GM19239 (cell line): ENCODE data around the gene NOS3.

Source experiments
- DNase-seq: peaks from one replicate; pipeline ENCODE4 v3.0.0; 2011; ENCODE audit warnings: low spot score; ENCODE audit not compliant: insufficient read length
- FAIRE-seq: peaks from 2 replicates; lab custom pipeline; 2011; peaks lifted over from hg19 to GRCh38; lab: Jason Lieb, UNC

NOS3 gene

GRCh38 chr7:150962553-150963399 is 28.0 kb upstream of the NOS3 start:
- DNase-seq, result peak; percentile 92
- FAIRE-seq, result no peak

GRCh38 chr7:150963707-150964559 is 26.9 kb upstream of the NOS3 start:
- FAIRE-seq (no peak), DNase-seq (no peak)

DNA sequence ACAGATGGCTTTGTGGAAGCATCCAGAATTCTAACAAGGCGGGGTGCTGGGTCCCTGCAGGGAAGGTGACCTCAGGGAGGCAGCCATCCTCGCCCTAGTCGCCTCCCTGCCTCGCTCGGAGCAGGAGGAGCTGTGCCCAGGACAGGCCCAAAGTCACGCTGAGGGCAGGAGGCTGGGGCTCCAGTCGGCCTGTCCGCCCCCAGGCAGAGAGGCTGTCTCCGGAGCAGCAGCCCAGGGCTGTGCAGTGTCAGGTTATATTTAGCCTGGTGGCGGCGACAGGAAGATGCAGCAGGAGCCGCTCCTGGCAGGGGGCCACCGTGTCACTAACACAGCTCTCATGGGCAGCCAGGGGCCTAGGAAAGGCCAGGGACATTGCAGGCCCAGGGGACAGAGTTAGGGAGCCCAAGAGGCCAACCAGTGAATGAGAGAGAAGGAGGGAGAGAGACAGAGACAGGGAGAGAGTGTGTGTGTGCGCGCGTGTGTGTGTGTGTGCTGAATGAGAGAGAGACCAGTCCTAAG is 26.2 kb upstream of the NOS3 start:
- no peak for DNase-seq
- no peak for FAIRE-seq

DNA sequence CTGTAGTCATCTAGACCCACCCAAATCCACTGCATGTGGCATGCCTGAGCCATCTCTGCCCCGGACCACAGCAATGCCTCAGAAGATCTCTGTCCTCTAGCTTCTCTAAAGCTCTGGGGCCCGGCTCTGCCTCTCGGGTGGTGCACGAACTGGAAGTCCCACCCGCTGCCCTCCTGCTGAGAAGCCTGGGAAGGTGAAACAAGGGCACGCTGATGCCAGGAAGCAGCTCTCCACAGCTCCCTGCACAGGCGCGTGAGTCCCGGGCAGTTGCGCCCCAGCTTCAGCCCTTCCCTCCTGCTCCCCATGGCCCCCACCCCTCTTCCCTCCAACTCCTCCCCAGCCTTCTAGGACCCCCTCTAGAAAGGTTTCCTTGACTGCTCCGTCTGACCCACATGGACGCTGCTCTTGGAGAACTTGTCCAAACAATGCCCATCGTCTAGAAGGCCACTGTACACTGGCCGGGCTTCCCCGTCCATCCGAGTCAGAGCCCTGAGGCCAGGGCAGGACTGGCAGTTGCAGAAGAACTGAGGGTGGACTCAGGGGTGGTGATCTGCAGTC is 25.5 kb upstream of the NOS3 start:
- DNase-seq, result no peak
- no peak for FAIRE-seq

DNA sequence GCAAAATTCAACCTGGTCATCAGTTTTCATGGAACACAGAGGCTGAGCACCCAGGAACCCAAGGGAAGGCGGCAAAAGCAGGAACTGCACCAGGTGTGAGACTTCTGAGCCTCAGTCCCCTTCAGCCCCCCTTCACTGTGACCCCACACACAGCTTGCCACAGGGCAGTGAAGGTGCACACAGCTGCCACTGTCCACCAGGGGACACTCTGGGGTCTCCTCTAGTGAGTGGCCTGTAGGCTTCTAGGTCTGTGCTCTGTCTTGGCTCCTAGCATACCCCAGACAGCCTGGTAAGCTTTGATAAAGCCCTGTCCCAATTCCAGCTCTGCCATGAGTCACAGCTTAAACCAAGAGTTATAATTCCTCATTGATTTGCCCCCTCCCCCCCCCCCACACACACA is 24.8 kb upstream of the NOS3 start:
- FAIRE-seq (no peak), DNase-seq (no peak)

DNA sequence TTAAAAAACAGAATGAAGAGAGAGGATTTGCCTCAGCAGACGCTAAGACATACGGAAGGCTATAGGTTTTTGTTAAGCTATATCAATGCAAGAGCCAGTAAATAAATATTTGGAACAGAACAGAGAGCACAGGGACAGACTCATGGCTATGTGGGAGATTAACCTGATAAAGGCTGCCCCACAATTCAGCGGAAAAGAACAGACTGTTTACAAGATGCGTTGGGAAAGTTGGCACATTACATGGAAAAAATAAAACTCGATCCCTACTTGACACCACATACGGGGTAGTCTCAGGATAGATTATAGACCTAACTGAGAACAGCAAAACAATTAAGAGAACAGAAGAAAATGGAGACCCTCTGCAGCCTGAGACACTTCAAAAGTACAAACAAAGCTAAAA is 23.5 kb upstream of the NOS3 start:
- no peak for DNase-seq
- no peak for FAIRE-seq

DNA sequence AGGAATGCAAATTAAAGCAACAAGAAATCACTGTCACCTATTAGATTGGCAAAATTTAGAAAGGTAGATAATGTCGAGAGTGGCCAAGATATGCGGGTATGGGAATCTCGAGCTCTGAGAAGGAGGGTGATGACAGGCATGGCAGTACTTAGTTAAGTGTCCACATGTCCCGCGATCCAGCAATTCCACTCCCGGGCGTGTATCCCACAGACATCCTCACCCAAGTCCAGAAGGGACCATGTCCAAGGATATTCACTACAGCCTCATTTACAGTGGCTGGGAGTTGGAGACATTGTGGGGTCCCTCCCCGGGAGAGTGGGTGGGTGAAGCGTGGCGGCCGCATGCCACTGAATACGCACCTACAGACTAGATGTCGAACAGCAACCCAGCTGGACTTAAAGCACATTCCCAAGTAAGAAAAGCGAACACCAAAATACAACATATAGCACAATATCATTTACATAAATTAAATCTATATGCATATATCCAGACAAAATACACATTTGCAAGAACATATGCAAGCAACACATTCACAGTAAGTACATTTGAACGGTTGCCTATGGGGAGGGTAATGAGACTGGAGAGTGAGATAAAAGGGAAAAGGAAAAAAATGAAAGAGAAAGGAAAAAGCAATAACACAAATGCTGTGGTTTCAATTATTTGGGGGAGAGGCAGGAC is 22.6 kb upstream of the NOS3 start:
- no peak for DNase-seq
- FAIRE-seq, result no peak

- FAIRE-seq (no peak), DNase-seq (no peak)
Measured at GRCh38 chr7:150968734-150969372, 22.0 kb upstream of the NOS3 start.

GRCh38 chr7:150969475-150969874 is 21.3 kb upstream of the NOS3 start:
- no peak for FAIRE-seq
- no peak for DNase-seq

DNA sequence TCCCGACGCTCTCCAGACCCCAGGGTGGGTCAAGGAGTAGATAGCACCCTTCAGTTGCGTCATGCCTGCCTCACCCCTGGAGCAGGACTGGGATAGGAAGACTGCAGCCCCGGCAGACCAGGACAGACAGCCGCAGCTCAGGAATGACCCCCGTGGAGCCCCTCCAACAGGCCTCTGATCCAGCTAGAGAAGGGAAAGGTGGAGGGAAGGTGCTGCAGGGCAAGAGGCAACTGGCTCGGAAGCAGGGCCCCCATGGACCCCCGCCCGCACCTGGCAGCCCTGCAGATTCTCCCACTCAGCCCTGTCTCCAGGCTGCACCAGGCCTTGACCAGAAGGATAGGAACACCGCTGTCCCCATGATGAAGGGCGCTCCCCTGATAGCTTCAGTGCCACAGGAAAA is 20.4 kb upstream of the NOS3 start:
- DNase-seq (no peak), FAIRE-seq (no peak)

DNA sequence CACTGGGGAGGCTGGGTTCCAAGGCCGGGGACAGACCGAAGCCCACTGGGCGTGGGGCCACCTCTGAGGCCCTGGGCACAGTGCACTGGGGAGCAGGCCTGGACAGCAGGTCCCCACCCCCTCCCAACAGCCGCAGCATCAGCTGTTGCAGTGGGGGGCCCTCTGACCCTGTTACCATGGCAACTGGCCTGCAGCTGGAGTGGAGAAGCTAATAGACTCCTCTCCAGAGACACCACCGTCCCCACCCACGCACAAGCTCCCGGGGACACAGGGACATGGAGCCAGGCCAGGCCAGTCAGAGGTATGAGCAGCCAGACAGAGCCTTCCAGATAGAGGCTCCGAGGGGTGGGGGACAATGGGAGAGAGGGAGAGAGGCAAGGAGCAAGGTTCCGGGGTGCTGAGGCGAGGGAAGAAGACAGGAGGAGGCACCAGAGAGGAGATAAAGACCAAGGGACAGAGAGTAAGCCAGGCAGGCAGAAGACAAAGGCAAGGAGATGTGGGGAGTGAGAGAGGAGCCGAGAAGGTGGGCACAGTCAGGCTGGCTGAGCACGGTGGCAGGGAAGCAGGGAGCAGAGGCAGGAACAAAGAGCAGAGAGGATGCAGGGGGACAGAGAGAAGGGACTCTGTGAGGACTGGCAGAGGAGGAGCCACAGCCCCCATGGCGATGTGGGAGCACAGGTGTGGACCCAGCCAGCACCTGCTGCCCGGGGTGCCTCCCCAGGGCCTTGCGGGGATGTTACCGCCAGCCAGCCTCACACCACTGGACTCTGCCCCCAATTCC is 19.4 kb upstream of the NOS3 start:
- DNase-seq, result no peak
- FAIRE-seq, result no peak

GRCh38 chr7:150972023-150972468 is 18.8 kb upstream of the NOS3 start:
- DNase-seq (no peak), FAIRE-seq (no peak)

GRCh38 chr7:150972741-150973140 is 18.1 kb upstream of the NOS3 start:
- no peak for FAIRE-seq
- no peak for DNase-seq

- DNase-seq (no peak), FAIRE-seq (no peak)
Measured at GRCh38 chr7:150973571-150974451, 17.0 kb upstream of the NOS3 start.

DNA sequence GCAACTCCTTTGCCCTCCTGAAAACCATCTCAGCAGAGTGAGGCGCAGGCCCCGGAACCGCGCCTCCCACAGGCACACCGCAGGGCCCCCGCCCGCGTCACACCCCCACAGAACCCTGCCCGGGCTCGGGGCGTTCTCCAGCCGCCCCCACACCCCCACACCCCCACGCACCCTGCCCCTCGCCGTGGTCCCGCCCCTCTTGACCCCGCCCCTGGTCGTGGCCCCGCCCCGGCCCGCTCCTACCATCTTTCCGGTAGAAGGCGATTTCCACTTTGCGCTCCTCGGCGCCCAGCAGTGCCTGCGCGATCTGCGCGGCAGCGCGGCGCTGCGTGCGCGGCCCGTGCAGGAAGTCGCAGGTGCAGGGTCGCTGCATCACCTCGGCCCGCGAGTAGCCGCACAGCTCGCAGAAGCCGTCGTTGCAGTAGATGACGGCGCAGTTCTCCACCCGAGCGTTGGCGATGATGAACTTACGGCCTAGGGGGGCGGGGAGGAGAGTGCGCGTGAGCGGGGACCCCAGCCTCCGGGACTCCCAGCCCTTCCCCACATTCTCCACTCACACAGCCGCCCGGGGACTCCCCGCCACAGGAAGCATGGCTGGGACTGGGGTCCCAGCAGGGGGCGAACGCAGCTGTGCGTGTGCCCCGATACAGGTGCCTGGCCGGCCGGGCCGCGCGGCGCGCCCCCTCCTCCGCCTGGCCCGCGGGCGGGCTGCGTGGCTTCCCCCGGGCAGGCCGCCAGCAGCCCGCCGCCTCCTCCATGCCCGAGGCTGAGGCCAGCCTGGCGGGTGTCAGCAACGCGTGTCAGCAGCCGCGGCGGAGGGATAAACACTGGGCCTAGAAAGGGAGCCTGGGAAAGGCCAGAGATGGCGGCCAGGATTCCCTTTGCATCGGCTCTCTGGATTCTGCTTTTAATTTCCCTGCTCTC is 16.1 kb upstream of the NOS3 start:
- peak; percentile 47 for FAIRE-seq
- peak; percentile 84 for DNase-seq

GRCh38 chr7:150975536-150976319 is 15.1 kb upstream of the NOS3 start:
- DNase-seq (no peak), FAIRE-seq (no peak)
